Dendritic cell treated with granulocyte-macrophage colony-stimulating factor and Interleukin-4, amounts not matched to agents 40 ng/mL and 50 ng/mL, for 4 days (primary cell): ENCODE data around the gene NR2E1.

Experiments
- H3K27ac Mint-ChIP-seq: one replicate; pipeline ENCODE4 v1.8.0; 2022; ENCODE audit warnings: mild to moderate bottlenecking, mixed read lengths
- H3K27me3 Mint-ChIP-seq: one replicate; pipeline ENCODE4 v1.8.0; 2022; ENCODE audit warnings: mild to moderate bottlenecking, mixed read lengths
- H3K36me3 Mint-ChIP-seq: one replicate; pipeline ENCODE4 v1.8.0; 2022; ENCODE audit warnings: low read depth, mixed read lengths
- H3K4me1 Mint-ChIP-seq: one replicate; pipeline ENCODE4 v1.8.0; 2022; ENCODE audit warnings: low read depth, mixed read lengths
- H3K4me3 Mint-ChIP-seq: one replicate; pipeline ENCODE4 v1.8.0; 2022; ENCODE audit warnings: mild to moderate bottlenecking, moderate library complexity, mixed read lengths
- H3K9me3 Mint-ChIP-seq: one replicate; pipeline ENCODE4 v1.8.0; 2022; ENCODE audit warnings: mixed read lengths
- intact Hi-C: fragments of 100-400 bp; cut with micrococcal nuclease; formaldehyde crosslinking; loops from one replicate; pipeline ENCODE4 v1.15.0; 2022

NR2E1 gene

GRCh38 chr6:108171291-108171917, 5.6 kb downstream of the NR2E1 start:
- Mint-ChIP-seq H3K36me3 (no peaks in the 10 kb centered on the region), H3K27me3 (peaks cover 94% of the 10 kb centered on the region), H3K9me3 (no peaks in the 10 kb centered on the region), H3K4me1 (peaks cover 68% of the 10 kb centered on the region), H3K4me3 (no peak overlapping the region), H3K27ac (no peak overlapping the region)
- intact Hi-C loops, result loop anchor here (10.0 kb wide), 1 partner anchor 323 kb away; no protein-coding TSS in a partner anchor

DNA sequence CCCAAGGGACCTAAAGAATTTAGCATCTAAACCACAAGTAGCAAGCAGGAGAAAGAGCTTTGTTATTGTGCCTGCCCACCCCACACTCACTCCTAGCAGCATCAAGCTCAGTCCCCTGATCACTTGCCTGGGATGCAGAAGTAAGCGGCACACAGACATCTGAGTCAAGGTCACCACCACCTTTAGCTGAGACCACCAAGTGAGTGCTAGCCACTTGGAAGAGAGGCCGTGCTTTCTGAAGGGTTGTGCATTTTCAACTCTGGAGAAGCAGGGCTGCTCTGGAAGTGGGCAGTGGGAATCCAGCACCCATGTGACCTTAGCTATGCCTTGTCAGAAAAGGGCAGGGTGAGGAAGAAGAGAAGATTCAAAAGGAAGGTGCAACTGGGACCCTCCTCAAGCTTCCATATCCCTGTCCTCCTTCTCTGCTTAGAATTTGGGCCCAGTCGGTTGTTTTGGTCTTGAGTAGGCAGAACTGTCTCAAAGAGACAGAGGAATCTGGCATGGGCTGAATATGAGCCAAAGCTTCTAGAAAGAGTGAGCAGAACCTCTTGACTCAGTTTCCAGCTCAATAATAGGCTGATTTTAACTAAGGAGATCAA, 6.2 kb downstream of the NR2E1 start:
- H3K9me3 Mint-ChIP-seq, result no peaks in the 10 kb centered on the region
- peaks cover 67% of the 10 kb centered on the region for H3K4me1 Mint-ChIP-seq

GRCh38 chr6:108174371-108175175, 8.8 kb downstream of the NR2E1 start:
- Mint-ChIP-seq H3K27ac (no peak overlapping the region), H3K36me3 (no peaks in the 10 kb centered on the region), H3K9me3 (no peaks in the 10 kb centered on the region), H3K27me3 (peaks cover 86% of the 10 kb centered on the region), H3K4me3 (no peak overlapping the region), H3K4me1 (peaks cover 41% of the 10 kb centered on the region)
- intact Hi-C loops, result loop anchor here (10.0 kb wide), 1 partner anchor 320 kb away; no protein-coding TSS in a partner anchor

More for the DNA sequence above, 6.2 kb downstream of the NR2E1 start:
- H3K4me3 Mint-ChIP-seq, result no peak overlapping the region
- intact Hi-C loops, result loop anchor here (10.0 kb wide), 1 partner anchor 323 kb away; no protein-coding TSS in a partner anchor
- H3K36me3 Mint-ChIP-seq, result no peaks in the 10 kb centered on the region
- H3K27ac Mint-ChIP-seq, result no peak overlapping the region
- peaks cover 95% of the 10 kb centered on the region for H3K27me3 Mint-ChIP-seq

GRCh38 chr6:108175176-108175591, 9.4 kb downstream of the NR2E1 start:
- no peaks in the 10 kb centered on the region for H3K9me3 Mint-ChIP-seq
- intact Hi-C loops, result loop anchor here (10.0 kb wide), 1 partner anchor 320 kb away; no protein-coding TSS in a partner anchor
- peaks cover 37% of the 10 kb centered on the region for H3K4me1 Mint-ChIP-seq
- peaks cover 85% of the 10 kb centered on the region for H3K27me3 Mint-ChIP-seq
- H3K4me3 Mint-ChIP-seq, result peak overlapping the region; percentile 54
- no peaks in the 10 kb centered on the region for H3K36me3 Mint-ChIP-seq
- H3K27ac Mint-ChIP-seq, result no peak overlapping the region

GRCh38 chr6:108175592-108176279, 9.9 kb downstream of the NR2E1 start:
- peak overlapping the region; percentile 54 for H3K4me3 Mint-ChIP-seq
- intact Hi-C loops, result loop anchor here (10.0 kb wide), 1 partner anchor 319 kb away; no protein-coding TSS in a partner anchor
- peaks cover 81% of the 10 kb centered on the region for H3K27me3 Mint-ChIP-seq
- H3K9me3 Mint-ChIP-seq, result no peaks in the 10 kb centered on the region
- no peaks in the 10 kb centered on the region for H3K36me3 Mint-ChIP-seq
- no peak overlapping the region for H3K27ac Mint-ChIP-seq
- peaks cover 36% of the 10 kb centered on the region for H3K4me1 Mint-ChIP-seq

- H3K27ac Mint-ChIP-seq, result no peak overlapping the region
- no peaks in the 10 kb centered on the region for H3K9me3 Mint-ChIP-seq
- peaks cover 28% of the 10 kb centered on the region for H3K4me1 Mint-ChIP-seq
- H3K4me3 Mint-ChIP-seq, result no peak overlapping the region
- peaks cover 81% of the 10 kb centered on the region for H3K27me3 Mint-ChIP-seq
- intact Hi-C loops, result loop anchor here (10.0 kb wide), 1 partner anchor 318 kb away; no protein-coding TSS in a partner anchor
- no peaks in the 10 kb centered on the region for H3K36me3 Mint-ChIP-seq
Measured at GRCh38 chr6:108176281-108177089, 10.7 kb downstream of the NR2E1 start.

DNA sequence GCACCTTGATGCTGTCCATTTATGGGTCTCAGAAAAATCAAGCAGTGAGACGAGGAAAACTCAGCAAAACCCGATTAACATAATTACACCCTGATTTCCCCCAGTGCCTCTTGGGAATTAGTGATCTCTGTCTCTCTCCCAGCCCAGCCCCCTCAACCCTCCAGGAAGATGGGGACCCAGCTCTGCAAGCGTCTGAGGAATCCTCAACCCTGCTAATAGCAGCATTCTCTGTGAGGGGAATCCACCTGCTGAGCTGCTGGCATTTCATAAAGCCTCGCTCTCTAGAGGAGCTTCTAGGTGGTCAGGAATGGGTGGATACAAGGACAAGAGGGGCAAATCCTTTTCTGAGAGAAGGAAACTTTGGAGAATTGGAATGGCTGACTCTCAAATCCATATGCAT, 13.9 kb downstream of the NR2E1 start:
- Mint-ChIP-seq H3K27ac (no peak overlapping the region), H3K27me3 (peaks cover 77% of the 10 kb centered on the region), H3K4me1 (peaks cover 19% of the 10 kb centered on the region), H3K36me3 (no peaks in the 10 kb centered on the region), H3K9me3 (no peaks in the 10 kb centered on the region), H3K4me3 (no peak overlapping the region)
- intact Hi-C loops, result loop anchor here (10.0 kb wide), 1 partner anchor 315 kb away; no protein-coding TSS in a partner anchor

DNA sequence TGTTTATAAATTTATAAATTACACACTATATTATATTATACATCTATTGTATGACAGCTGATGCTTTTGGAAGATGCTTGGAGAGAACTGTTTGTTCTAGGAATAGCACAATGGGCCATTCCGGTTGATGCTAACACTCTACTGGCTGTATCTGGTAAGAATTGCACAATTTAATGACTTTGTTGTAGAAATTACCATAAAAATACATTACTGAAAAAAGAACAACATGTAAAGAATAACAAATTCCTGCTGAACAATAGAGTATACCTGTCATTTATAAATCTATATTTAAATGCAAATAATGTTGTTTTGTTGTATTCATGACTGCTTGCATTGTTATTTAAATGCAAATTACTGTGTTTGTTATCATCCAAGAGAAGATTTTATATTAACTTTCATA, 14.4 kb downstream of the NR2E1 start:
- no peaks in the 10 kb centered on the region for H3K9me3 Mint-ChIP-seq
- H3K27ac Mint-ChIP-seq, result no peak overlapping the region
- peaks cover 73% of the 10 kb centered on the region for H3K27me3 Mint-ChIP-seq
- peaks cover 15% of the 10 kb centered on the region for H3K4me1 Mint-ChIP-seq
- H3K36me3 Mint-ChIP-seq, result no peaks in the 10 kb centered on the region
- intact Hi-C loops, result no loop called here
- no peak overlapping the region for H3K4me3 Mint-ChIP-seq

DNA sequence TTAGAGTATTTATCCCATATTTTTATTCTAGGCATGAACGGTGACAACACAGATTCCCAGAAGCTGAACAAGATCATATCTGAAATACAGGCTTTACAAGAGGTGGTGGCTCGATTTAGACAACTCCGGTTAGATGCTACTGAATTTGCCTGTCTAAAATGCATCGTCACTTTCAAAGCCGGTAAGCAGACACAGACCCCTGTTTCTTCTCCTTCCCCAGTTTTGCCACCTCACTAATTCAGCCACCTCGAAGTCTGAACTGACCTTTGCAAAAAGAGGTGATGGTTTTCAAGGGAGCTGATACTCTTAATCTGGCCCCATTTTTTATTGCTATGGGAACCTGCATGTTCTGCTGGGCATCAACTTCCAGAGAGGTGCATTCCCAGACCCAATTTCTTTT, 15.0 kb downstream of the NR2E1 start:
- no peak overlapping the region for H3K4me3 Mint-ChIP-seq
- no peak overlapping the region for H3K27ac Mint-ChIP-seq
- peaks cover 9% of the 10 kb centered on the region for H3K4me1 Mint-ChIP-seq
- intact Hi-C loops, result no loop called here
- H3K36me3 Mint-ChIP-seq, result no peaks in the 10 kb centered on the region
- H3K9me3 Mint-ChIP-seq, result no peaks in the 10 kb centered on the region
- H3K27me3 Mint-ChIP-seq, result peaks cover 73% of the 10 kb centered on the region

- Mint-ChIP-seq H3K27me3 (peaks cover 67% of the 10 kb centered on the region), H3K4me1 (no peaks in the 10 kb centered on the region), H3K4me3 (no peak overlapping the region), H3K9me3 (no peaks in the 10 kb centered on the region), H3K27ac (no peak overlapping the region), H3K36me3 (no peaks in the 10 kb centered on the region)
- intact Hi-C loops, result no loop called here
Measured at GRCh38 chr6:108186226-108186625, 20.4 kb downstream of the NR2E1 start.

- H3K36me3 Mint-ChIP-seq, result no peaks in the 10 kb centered on the region
- H3K4me3 Mint-ChIP-seq, result no peak overlapping the region
- H3K9me3 Mint-ChIP-seq, result no peaks in the 10 kb centered on the region
- H3K4me1 Mint-ChIP-seq, result no peaks in the 10 kb centered on the region
- peaks cover 57% of the 10 kb centered on the region for H3K27me3 Mint-ChIP-seq
- no peak overlapping the region for H3K27ac Mint-ChIP-seq
- intact Hi-C loops, result no loop called here
Measured at GRCh38 chr6:108187519-108187918, 21.7 kb downstream of the NR2E1 start.

DNA sequence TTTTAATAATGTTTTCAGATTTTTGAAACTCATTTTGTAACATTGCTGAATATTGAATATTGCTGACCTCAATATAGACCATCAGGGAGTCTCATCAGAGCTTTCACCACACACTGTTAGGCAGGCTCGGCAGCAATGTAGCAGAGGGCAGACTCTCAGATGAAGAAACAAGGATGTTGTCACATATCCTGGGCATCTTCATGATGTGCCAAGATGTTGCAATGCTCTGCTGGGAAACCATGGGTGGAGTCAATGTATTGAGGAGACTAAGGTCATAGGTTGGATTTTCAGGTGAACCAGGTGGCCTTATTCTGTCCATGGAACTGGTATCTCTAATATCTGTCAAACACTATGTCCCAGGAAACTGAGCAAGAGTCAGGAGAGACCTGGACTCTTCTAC, 27.3 kb downstream of the NR2E1 start:
- H3K9me3 Mint-ChIP-seq, result no peaks in the 10 kb centered on the region
- intact Hi-C loops, result no loop called here

GRCh38 chr6:108193835-108194234, 28.0 kb downstream of the NR2E1 start:
- no peaks in the 10 kb centered on the region for H3K4me1 Mint-ChIP-seq
- H3K4me3 Mint-ChIP-seq, result no peak overlapping the region
- peaks cover 27% of the 10 kb centered on the region for H3K27me3 Mint-ChIP-seq
- H3K9me3 Mint-ChIP-seq, result no peaks in the 10 kb centered on the region
- no peaks in the 10 kb centered on the region for H3K36me3 Mint-ChIP-seq
- intact Hi-C loops, result no loop called here
- H3K27ac Mint-ChIP-seq, result no peak overlapping the region

More for the DNA sequence above, 27.3 kb downstream of the NR2E1 start:
- no peak overlapping the region for H3K27ac Mint-ChIP-seq
- H3K27me3 Mint-ChIP-seq, result peaks cover 29% of the 10 kb centered on the region
- no peaks in the 10 kb centered on the region for H3K36me3 Mint-ChIP-seq
- H3K4me1 Mint-ChIP-seq, result no peaks in the 10 kb centered on the region
- no peak overlapping the region for H3K4me3 Mint-ChIP-seq
